ENCODE data around the gene RNF103. TPM values are rescaled to one million over a fixed set of nuclear protein-coding genes. Genes with fewer than 3 reads are reported as not detected.
"Not testable (repeated sequence)": the region's sequence is repeated elsewhere in the genome, so short reads cannot be mapped to it uniquely, and the experiment has no call there.

RNF103 gene
- total RNA-seq, 1 donor: 28.2 TPM

- TF ChIP-seq, protein P1, sequence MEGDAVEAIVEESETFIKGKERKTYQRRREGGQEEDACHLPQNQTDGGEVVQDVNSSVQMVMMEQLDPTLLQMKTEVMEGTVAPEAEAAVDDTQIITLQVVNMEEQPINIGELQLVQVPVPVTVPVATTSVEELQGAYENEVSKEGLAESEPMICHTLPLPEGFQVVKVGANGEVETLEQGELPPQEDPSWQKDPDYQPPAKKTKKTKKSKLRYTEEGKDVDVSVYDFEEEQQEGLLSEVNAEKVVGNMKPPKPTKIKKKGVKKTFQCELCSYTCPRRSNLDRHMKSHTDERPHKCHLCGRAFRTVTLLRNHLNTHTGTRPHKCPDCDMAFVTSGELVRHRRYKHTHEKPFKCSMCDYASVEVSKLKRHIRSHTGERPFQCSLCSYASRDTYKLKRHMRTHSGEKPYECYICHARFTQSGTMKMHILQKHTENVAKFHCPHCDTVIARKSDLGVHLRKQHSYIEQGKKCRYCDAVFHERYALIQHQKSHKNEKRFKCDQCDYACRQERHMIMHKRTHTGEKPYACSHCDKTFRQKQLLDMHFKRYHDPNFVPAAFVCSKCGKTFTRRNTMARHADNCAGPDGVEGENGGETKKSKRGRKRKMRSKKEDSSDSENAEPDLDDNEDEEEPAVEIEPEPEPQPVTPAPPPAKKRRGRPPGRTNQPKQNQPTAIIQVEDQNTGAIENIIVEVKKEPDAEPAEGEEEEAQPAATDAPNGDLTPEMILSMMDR (IDR thresholded peaks at IDR 0.05; ENCODE audit: extremely low read depth, low read depth, low read length): no peak
- Histone ChIP-seq H3K4me3 (ENCODE audit: insufficient read depth, low read length) (no peak overlapping the region), H3K79me2 (ENCODE audit: insufficient read depth, low read length) (no peaks in the 10 kb centered on the region), H3K9me3 (ENCODE audit: low read depth, low read length) (no peaks in the 10 kb centered on the region), H3K36me3 (ENCODE audit: insufficient read depth, low read length) (peaks cover 5% of the 10 kb centered on the region), H2AFZ (ENCODE audit: low read length) (no peak overlapping the region), H3K4me2 (ENCODE audit: insufficient read depth, low read length) (no peak overlapping the region), H3K27ac (ENCODE audit: low read depth, low read length) (no peak overlapping the region), H3K4me1 (ENCODE audit: insufficient read depth, low read length) (no peaks in the 10 kb centered on the region), H4K20me1 (ENCODE audit: insufficient read depth, low read length) (no peaks in the 10 kb centered on the region), H3K27me3 (ENCODE audit: insufficient read depth, low read length) (no peaks in the 10 kb centered on the region)
- no peak for DNase-seq (ENCODE audit: insufficient read length, low spot score, missing footprints)
These were observed 24.7 kb downstream of the RNF103 start for GRCh38 chr2:86598966-86599365.

GRCh38 chr2:86596118-86596517, 27.5 kb downstream of the RNF103 start:
- TF ChIP-seq, protein P1 (IDR thresholded peaks at IDR 0.05; ENCODE audit: extremely low read depth, low read depth, low read length): no peak
- Histone ChIP-seq H3K4me1 (ENCODE audit: insufficient read depth, low read length) (no peaks in the 10 kb centered on the region), H2AFZ (ENCODE audit: low read length) (no peak overlapping the region), H3K4me3 (ENCODE audit: insufficient read depth, low read length) (no peak overlapping the region), H4K20me1 (ENCODE audit: insufficient read depth, low read length) (no peaks in the 10 kb centered on the region), H3K9me3 (ENCODE audit: low read depth, low read length) (no peaks in the 10 kb centered on the region), H3K79me2 (ENCODE audit: insufficient read depth, low read length) (no peaks in the 10 kb centered on the region), H3K27ac (ENCODE audit: low read depth, low read length) (no peak overlapping the region), H3K27me3 (ENCODE audit: insufficient read depth, low read length) (no peaks in the 10 kb centered on the region), H3K36me3 (ENCODE audit: insufficient read depth, low read length) (no peaks in the 10 kb centered on the region), H3K4me2 (ENCODE audit: insufficient read depth, low read length) (no peak overlapping the region)
- no peak for DNase-seq (ENCODE audit: insufficient read length, low spot score, missing footprints)

- no peaks in the 10 kb centered on the region for H3K4me1 ChIP-seq (ENCODE audit: insufficient read depth, low read length)
- no peaks in the 10 kb centered on the region for H3K27me3 ChIP-seq (ENCODE audit: insufficient read depth, low read length)
- no peak overlapping the region for H3K4me2 ChIP-seq (ENCODE audit: insufficient read depth, low read length)
- H4K20me1 ChIP-seq (ENCODE audit: insufficient read depth, low read length): no peaks in the 10 kb centered on the region
- no peak overlapping the region for H3K4me3 ChIP-seq (ENCODE audit: insufficient read depth, low read length)
- no peak overlapping the region for H3K27ac ChIP-seq (ENCODE audit: low read depth, low read length)
- no peak for DNase-seq (ENCODE audit: insufficient read length, low spot score, missing footprints)
- H3K36me3 ChIP-seq (ENCODE audit: insufficient read depth, low read length): no peaks in the 10 kb centered on the region
- no peaks in the 10 kb centered on the region for H3K9me3 ChIP-seq (ENCODE audit: low read depth, low read length)
- TF ChIP-seq, protein P1 (IDR thresholded peaks at IDR 0.05; ENCODE audit: extremely low read depth, low read depth, low read length): no peak
- no peaks in the 10 kb centered on the region for H3K79me2 ChIP-seq (ENCODE audit: insufficient read depth, low read length)
- no peak overlapping the region for H2AFZ ChIP-seq (ENCODE audit: low read length)
These were observed 30.4 kb downstream of the RNF103 start for GRCh38 chr2:86593266-86593665.

DNA sequence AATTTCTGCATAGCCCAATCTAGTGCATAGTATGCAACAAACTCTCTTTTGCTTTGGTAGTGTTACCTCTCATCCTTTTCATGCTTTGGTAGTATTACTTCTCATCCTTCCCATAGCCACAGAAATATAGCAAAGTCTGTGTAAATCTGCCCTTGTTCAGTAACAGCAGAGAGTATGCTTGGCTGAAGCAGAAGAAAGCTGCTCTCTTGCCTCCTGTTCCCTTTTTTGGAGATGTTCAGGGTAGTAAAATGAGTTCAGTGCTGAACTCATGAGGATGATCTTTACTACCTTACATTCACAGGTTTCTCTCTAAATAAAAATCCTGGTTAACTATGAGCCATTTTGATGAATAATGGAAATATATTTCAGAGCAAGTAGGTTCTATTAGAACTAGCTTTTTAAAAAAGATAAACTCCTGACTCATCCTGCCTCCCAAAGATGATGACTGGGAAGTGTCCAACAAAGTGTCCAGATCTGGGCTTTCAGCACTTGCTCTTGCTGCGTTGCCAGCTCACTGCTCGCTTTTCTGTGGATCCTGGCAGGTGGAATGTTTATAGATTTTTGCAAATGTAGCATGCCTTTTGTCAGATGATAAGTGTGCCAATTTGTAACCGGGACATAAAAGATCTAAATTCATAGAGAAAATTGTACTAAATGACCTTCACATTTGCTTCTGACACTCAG, 31.0 kb downstream of the RNF103 start:
- peak; percentile 58 for DNase-seq (ENCODE audit: insufficient read length, low spot score, missing footprints)
- Histone ChIP-seq H3K27me3 (ENCODE audit: insufficient read depth, low read length) (no peaks in the 10 kb centered on the region), H3K36me3 (ENCODE audit: insufficient read depth, low read length) (no peaks in the 10 kb centered on the region), H3K79me2 (ENCODE audit: insufficient read depth, low read length) (no peaks in the 10 kb centered on the region), H3K27ac (ENCODE audit: low read depth, low read length) (no peak overlapping the region), H3K4me1 (ENCODE audit: insufficient read depth, low read length) (no peaks in the 10 kb centered on the region), H3K4me3 (ENCODE audit: insufficient read depth, low read length) (no peak overlapping the region), H4K20me1 (ENCODE audit: insufficient read depth, low read length) (no peaks in the 10 kb centered on the region), H2AFZ (ENCODE audit: low read length) (no peak overlapping the region), H3K9me3 (ENCODE audit: low read depth, low read length) (no peaks in the 10 kb centered on the region), H3K4me2 (ENCODE audit: insufficient read depth, low read length) (no peak overlapping the region)
- TF ChIP-seq, protein P1 (IDR thresholded peaks at IDR 0.05; ENCODE audit: extremely low read depth, low read depth, low read length): no peak

DNA sequence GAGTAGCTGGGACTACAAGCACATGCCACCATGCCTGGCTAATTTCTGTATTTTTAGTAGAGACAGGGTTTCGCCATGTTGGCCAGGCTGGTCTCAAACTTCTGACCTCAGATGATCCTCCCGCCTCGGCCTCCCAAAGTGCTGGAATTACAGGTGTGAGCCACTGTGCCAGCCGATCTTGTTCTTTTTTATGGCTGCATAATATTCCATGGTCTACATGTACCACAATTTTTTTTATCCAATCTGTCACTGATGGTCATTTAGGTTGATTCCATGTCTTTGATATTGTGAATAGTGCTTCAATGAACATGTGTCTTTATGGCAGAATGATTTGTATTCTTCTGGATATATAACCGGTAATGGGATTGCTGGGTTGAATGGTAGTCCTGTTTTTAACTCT, 34.0 kb downstream of the RNF103 start:
- DNase-seq (ENCODE audit: insufficient read length, low spot score, missing footprints); H3K4me1 ChIP-seq (ENCODE audit: insufficient read depth, low read length); H3K36me3 ChIP-seq (ENCODE audit: insufficient read depth, low read length); H3K27ac ChIP-seq (ENCODE audit: low read depth, low read length); H3K9me3 ChIP-seq (ENCODE audit: low read depth, low read length); H4K20me1 ChIP-seq (ENCODE audit: insufficient read depth, low read length); H3K79me2 ChIP-seq (ENCODE audit: insufficient read depth, low read length); H3K4me2 ChIP-seq (ENCODE audit: insufficient read depth, low read length); H2AFZ ChIP-seq (ENCODE audit: low read length); H3K4me3 ChIP-seq (ENCODE audit: insufficient read depth, low read length); H3K27me3 ChIP-seq (ENCODE audit: insufficient read depth, low read length): not testable (repeated sequence)

All from osteoblast (primary cell).